PFSK-1 (cell line): ENCODE results near the gene MED26.

ENCODE experiments used
- POLR2AphosphoS5 ChIP-seq: IDR thresholded peaks from 2 replicates; pipeline ENCODE4 v1.6.1; 2012; ENCODE audit warnings: low read depth, mild to moderate bottlenecking, control low read depth, low read length, moderate library complexity
- TAF1 ChIP-seq: IDR thresholded peaks from 2 replicates; pipeline ENCODE4 v1.6.1; 2012; ENCODE audit warnings: low read length, control low read depth, borderline replicate concordance; ENCODE audit not compliant: insufficient read depth
- TF ChIP-seq, protein P1 (sequence below), 2 experiments: IDR thresholded peaks; 2 replicates each; pipeline versions ENCODE4 v1.6.1 to v1.8.0; 2011 to 2012; ENCODE audit warnings: low read depth in 2 of 2, low read length in 2 of 2, control low read depth in 1 of 2, inconsistent platforms in 1 of 2, mild to moderate bottlenecking in 1 of 2, moderate library complexity in 1 of 2; ENCODE audit not compliant: insufficient read depth in 1 of 2

DNA sequence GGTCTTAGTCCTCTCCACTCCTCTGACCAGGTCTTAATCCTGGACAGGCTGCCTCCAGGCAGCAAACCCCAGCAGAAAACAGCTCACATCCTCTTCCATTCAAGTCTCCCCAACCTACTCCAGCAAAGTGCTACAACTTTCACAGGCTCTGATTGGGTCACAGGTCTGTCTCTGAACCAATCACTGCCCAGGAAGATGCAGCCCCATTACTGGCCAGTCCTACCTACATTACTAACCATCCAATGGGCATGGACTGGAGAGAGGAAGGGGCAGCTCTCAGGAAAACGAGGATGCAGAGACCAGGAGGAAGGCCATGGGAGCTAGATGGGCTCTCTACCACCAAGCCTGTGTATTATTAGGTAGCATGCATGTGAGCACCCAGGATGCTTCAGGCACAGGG, 12.2 kb downstream of the MED26 start:
- TF ChIP-seq POLR2AphosphoS5 (no peak), TAF1 (no peak)
- TF ChIP-seq, protein P1, sequence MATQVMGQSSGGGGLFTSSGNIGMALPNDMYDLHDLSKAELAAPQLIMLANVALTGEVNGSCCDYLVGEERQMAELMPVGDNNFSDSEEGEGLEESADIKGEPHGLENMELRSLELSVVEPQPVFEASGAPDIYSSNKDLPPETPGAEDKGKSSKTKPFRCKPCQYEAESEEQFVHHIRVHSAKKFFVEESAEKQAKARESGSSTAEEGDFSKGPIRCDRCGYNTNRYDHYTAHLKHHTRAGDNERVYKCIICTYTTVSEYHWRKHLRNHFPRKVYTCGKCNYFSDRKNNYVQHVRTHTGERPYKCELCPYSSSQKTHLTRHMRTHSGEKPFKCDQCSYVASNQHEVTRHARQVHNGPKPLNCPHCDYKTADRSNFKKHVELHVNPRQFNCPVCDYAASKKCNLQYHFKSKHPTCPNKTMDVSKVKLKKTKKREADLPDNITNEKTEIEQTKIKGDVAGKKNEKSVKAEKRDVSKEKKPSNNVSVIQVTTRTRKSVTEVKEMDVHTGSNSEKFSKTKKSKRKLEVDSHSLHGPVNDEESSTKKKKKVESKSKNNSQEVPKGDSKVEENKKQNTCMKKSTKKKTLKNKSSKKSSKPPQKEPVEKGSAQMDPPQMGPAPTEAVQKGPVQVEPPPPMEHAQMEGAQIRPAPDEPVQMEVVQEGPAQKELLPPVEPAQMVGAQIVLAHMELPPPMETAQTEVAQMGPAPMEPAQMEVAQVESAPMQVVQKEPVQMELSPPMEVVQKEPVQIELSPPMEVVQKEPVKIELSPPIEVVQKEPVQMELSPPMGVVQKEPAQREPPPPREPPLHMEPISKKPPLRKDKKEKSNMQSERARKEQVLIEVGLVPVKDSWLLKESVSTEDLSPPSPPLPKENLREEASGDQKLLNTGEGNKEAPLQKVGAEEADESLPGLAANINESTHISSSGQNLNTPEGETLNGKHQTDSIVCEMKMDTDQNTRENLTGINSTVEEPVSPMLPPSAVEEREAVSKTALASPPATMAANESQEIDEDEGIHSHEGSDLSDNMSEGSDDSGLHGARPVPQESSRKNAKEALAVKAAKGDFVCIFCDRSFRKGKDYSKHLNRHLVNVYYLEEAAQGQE (IDR thresholded peaks at IDR 0.05; ENCODE audit: insufficient read depth in 1 of 2, low read depth in 2 of 2, low read length in 2 of 2), result no peak
